ENCODE data around the gene S100A12. TPM values are rescaled to one million over a fixed set of nuclear protein-coding genes. Genes with fewer than 3 reads are reported as not detected.
"Not testable (repeated sequence)": the region's sequence is repeated elsewhere in the genome, so short reads cannot be mapped to it uniquely, and the experiment has no call there.

S100A12 gene
- polyA plus RNA-seq (ENCODE audit: low read depth in 6 of 6): 1 to 10 TPM; 1.0 to 7.8 (median 3.1) TPM

DNA sequence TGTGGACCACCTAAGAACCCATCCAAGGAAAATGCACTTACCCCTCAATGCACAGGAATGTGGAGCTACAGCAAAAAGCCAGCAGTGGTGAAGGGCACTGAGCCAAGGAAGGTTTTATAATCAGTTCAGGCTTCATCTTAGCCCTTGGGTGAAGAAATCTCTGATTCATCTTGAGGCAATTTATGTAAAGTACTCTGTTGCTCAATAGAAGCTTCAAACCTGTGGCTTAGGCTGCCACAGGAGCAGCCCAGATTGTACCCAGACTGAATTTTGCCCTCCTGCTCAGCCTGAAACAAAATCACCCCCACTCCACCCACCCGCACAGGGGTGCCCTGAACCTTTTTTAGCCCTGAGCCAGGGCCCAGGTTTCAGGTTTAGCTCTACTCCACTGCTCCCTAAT, at the start of gene S100A12:
Gene S100A12, minus strand, starts transcription at position 111 of the 400 bp plus-strand sequence. CDS start 1,029 bp downstream, outside the sequence.
- Mint-ChIP-seq H3K36me3 (no peaks in the 10 kb centered on the region), H3K9me3 (peaks cover 0 to 6% (median 0%) of the 10 kb centered on the region in 7 donors), H3K4me1 (no peaks in the 10 kb centered on the region), H3K27ac (no peak within 1 kb of the TSS), H3K27me3 (peaks cover 25 to 41% (median 34%) of the 10 kb centered on the region in 3 donors), H3K4me3 (no peak within 1 kb of the TSS)
- no peak for ATAC-seq (ENCODE audit: low read depth in 2 of 2)
- no peak for DNase-seq

DNA sequence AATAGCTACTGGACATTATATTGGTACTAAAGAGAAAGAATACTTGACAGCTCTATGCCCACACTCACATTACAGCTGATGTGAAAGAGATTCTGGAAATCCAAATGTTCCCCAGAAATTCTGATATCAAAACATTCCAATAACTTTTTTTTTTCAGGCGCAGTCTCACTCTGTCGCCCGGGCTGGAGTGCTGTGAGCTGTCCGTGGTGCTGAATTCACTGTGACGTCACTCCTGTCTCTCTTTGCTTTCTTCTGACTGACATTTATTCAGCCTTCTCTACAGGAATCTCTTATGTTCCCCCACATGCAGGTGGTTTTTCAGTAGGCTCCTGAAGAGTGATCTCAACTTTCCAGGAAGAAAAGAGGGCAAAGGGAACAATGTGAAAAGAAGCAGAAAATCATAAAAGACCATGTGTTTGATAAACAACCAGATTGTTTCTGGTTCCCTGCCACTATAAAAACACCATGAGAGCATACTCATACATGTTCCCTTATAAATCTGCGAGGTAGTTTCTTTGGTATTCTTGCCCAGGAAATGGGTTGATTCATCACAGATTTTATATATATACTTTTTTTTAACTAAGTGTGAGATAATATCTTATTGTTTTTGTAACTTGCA, 47.1 kb upstream of the S100A12 start:
- H3K4me1 Mint-ChIP-seq: no peaks in the 10 kb centered on the region
- no peak overlapping the region for H3K4me3 Mint-ChIP-seq
- peak overlapping the region in 1 of 6 donors; percentile 44 for H3K27ac Mint-ChIP-seq
- H3K9me3 Mint-ChIP-seq: peaks cover 0 to 11% (median 0%) of the 10 kb centered on the region in 7 donors
- H3K36me3 Mint-ChIP-seq: no peaks in the 10 kb centered on the region
- DNase-seq (peak; percentile 30), ATAC-seq (ENCODE audit: low read depth in 2 of 2) (no peak)
- peaks cover 42 to 76% (median 60%) of the 10 kb centered on the region in 3 donors for H3K27me3 Mint-ChIP-seq

DNA sequence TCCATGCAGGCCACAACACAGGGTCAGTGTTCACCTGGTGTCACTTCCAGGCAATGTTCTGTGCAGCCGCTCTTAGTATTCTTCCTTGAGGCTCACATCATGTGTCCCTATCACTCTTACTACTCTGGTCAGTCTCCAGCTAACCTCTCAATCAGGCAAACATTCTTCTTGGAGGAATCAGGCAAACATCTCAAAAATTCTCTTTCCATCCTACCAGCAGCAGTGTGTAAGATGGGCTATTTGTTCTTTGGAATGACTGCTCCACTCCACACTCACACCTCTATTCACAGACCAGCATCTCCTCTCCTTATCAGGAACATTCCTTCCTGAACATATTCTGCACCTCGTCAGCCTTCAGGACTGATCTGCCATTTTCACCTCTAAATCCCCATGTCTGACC, 44.9 kb upstream of the S100A12 start:
- DNase-seq (no peak), ATAC-seq (ENCODE audit: low read depth in 2 of 2) (no peak)
- Mint-ChIP-seq H3K4me1 (no peaks in the 10 kb centered on the region), H3K4me3 (no peak overlapping the region), H3K36me3 (no peaks in the 10 kb centered on the region), H3K9me3 (peaks cover 0 to 11% (median 0%) of the 10 kb centered on the region in 7 donors), H3K27me3 (peaks cover 36 to 61% (median 54%) of the 10 kb centered on the region in 3 donors), H3K27ac (peak overlapping the region in 1 of 6 donors; percentile 68)

DNA sequence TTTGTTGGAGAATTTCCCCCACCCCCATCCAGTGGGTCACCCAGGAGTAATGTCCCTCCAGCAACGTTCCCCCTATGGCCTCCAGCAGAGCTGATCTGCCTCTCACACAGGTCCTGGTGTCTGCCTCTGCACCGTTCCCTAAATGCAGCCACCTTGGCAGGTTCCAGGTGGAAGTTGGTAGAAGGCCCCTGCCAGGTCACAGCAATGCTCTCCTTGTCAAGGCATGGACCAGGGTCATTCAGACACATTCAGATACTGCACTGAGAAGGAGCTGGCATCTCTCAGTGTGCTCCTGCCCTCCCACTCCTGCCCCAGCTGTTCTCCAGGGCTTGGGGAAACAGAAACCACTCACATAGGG, 44.0 kb upstream of the S100A12 start:
- not testable (repeated sequence) for DNase-seq; ATAC-seq (ENCODE audit: low read depth in 2 of 2); H3K4me1 Mint-ChIP-seq; H3K27ac Mint-ChIP-seq; H3K36me3 Mint-ChIP-seq; H3K4me3 Mint-ChIP-seq
- H3K9me3 Mint-ChIP-seq: peaks cover 0 to 11% (median 3%) of the 10 kb centered on the region in 7 donors
- H3K27me3 Mint-ChIP-seq: peaks cover 37 to 52% (median 51%) of the 10 kb centered on the region in 3 donors

DNA sequence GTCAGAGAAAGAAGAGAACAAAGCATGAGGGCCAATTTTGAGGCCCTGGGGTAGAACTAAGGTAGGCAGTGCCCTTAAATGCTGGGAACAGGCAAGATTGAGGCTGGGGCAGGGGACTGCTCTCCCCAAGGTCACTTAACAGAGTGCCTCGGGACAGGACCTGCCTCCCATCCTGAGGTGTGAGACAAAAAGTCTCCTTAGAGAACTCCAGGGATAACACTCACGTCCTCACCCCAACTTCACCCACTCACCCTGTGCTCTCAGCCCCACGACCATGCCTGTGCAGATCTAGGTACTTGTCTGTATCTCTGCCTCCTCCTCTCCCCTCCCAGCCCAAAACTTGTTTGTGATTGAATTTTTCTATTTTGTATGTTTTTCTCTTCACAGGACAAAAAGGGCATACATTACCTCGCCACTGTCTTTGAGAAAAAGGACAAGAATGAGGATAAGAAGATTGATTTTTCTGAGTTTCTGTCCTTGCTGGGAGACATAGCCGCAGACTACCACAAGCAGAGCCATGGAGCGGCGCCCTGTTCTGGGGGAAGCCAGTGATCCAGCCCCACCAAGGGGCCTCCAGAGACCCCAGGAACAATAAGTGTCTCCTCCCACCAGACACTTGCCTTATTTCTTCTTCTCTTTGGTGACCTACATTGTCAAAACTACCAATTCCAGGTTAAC, 43.5 kb upstream of the S100A12 start:
- not testable (repeated sequence) for ATAC-seq (ENCODE audit: low read depth in 2 of 2); H3K4me3 Mint-ChIP-seq; DNase-seq; H3K36me3 Mint-ChIP-seq; H3K4me1 Mint-ChIP-seq; H3K27ac Mint-ChIP-seq
- H3K27me3 Mint-ChIP-seq: peaks cover 37 to 47% (median 47%) of the 10 kb centered on the region in 3 donors
- H3K9me3 Mint-ChIP-seq: peaks cover 0 to 11% (median 5%) of the 10 kb centered on the region in 7 donors

DNA sequence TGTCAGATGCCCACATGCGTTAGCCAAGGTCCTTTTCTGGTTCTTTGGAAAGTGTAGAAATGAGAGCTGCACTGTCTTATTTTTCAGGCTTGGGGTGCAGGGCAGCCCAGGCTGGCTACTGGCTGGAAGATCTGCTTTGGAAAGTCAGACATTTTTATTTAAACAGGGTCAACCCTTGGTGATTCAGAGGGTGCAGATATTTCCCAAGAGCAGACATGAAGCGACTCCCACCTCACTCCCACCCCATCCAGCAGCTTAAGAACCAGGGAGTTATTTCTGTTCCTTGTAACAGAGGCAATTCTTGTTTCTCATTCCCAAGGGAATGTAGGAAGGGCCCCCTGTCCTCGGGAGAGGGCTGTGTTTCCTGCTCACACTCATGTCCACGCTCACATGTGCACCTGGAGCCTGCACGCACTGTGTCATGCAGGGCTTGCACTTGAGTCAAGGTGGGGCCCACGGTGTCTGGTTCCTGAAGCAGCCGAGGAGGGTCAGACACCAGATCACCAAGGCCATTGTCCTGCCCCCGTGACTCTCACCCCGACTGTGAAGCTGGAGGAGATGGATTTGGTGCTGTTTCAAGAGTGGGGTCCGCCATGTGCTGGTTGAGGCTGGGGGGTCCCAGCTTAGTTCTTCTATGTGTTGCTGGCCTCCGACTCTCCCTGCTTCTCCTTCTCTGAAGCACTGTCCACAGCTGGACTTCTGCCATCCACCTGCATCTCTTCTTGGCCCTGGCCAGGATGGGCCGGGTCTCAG, 41.9 kb upstream of the S100A12 start:
- H3K4me1 Mint-ChIP-seq: no peaks in the 10 kb centered on the region
- peaks cover 0 to 11% (median 7%) of the 10 kb centered on the region in 7 donors for H3K9me3 Mint-ChIP-seq
- peaks cover 29 to 47% (median 38%) of the 10 kb centered on the region in 3 donors for H3K27me3 Mint-ChIP-seq
- H3K4me3 Mint-ChIP-seq: peak overlapping the region in 1 of 8 donors; percentile 24
- ATAC-seq (ENCODE audit: low read depth in 2 of 2) (no peak), DNase-seq (no peak)
- H3K36me3 Mint-ChIP-seq: no peaks in the 10 kb centered on the region
- H3K27ac Mint-ChIP-seq: peak overlapping the region in 1 of 6 donors; percentile 89

DNA sequence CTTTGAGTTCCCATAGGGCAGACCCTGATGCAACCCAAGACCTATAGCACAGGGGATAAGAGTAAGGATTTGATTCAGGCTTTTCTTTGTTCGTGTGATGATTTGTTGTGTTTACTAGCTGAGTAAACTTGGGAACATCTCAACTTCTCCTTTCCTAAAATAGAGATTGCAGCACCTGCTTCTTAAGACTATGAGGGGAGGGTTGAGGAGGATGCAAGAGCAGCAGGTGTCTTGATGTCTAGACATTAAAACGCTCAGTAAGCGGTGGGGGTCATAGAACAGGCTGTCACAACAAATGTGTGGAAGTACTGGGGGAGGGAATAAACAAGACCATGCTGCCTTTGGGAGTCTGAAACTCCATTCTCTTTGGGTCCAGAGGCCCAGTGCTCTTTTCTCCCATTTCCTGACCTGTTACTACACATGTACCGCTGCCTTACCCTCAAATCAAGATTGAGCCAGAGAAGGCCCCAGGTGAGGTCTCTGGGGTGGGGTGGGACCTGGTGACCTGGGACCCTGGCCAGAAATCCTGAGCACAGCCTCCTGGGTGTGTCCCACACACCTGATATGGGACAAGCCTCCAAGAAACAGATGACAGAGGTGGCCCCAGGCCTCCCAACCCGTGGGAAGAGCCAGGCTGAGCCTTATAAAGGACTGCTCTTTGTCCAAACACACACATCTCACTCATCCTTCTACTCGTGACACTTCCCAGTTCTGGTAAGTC, 40.6 kb upstream of the S100A12 start, which contains the start of gene S100A7A:
Gene S100A7A, plus strand, starts transcription at position 671 of the 721 bp plus-strand sequence. CDS start 1,563 bp downstream, outside the sequence.
- Mint-ChIP-seq H3K27ac (no peak within 1 kb of the TSS), H3K36me3 (no peaks in the 10 kb centered on the region), H3K27me3 (peaks cover 33 to 50% (median 35%) of the 10 kb centered on the region in 3 donors), H3K4me3 (no peak within 1 kb of the TSS), H3K9me3 (peaks cover 5 to 21% (median 8%) of the 10 kb centered on the region in 7 donors), H3K4me1 (no peaks in the 10 kb centered on the region)
- no peak for ATAC-seq (ENCODE audit: low read depth in 2 of 2)
- no peak for DNase-seq

DNA sequence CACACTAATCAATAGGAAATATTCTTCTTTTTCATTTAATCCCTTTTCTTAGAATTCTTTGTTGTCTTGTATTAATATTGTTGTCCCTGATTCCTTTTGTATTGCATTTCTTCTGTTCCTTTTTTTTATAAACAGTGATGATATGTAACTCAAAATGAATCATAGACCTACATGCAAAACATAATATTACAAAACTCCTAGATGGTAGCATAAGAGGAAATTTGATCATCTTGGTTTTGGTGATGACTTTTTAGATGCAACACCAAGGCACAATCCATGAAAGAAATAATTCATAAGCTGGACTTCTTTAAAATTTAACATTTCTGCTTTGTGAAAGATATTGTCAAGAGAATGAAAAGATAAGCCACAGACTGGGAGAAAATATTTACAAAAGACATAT, 38.5 kb upstream of the S100A12 start:
- peaks cover 0 to 25% (median 8%) of the 10 kb centered on the region in 7 donors for H3K9me3 Mint-ChIP-seq
- H3K4me1 Mint-ChIP-seq; H3K4me3 Mint-ChIP-seq; DNase-seq; H3K27ac Mint-ChIP-seq; H3K36me3 Mint-ChIP-seq; ATAC-seq (ENCODE audit: low read depth in 2 of 2): not testable (repeated sequence)
- H3K27me3 Mint-ChIP-seq: peaks cover 28 to 49% (median 34%) of the 10 kb centered on the region in 3 donors

DNA sequence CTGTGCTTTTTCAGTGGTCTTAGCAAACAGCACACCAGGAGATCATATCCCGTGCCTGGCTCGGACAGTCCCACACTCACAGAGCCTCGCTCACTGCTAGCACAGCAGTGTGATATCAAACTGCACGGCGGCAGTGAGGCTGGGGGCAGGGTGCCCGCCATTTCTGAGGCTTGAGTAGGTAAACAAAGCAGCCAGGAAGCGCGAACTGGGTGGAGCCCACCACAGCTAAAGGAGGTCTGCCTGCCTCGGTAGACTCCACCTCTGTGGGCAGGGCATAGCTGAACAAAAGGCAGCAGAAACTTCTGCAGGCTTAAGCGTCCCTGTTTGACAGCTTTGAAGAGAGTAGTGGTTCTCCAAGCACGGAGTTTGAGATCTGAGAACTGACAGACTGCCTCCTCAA, 31.9 kb upstream of the S100A12 start:
- not testable (repeated sequence) for H3K27ac Mint-ChIP-seq; DNase-seq; H3K4me1 Mint-ChIP-seq; H3K4me3 Mint-ChIP-seq; H3K36me3 Mint-ChIP-seq; ATAC-seq (ENCODE audit: low read depth in 2 of 2)
- Mint-ChIP-seq H3K27me3 (peaks cover 44 to 59% (median 54%) of the 10 kb centered on the region in 3 donors), H3K9me3 (peaks cover 0 to 14% (median 8%) of the 10 kb centered on the region in 7 donors)

DNA sequence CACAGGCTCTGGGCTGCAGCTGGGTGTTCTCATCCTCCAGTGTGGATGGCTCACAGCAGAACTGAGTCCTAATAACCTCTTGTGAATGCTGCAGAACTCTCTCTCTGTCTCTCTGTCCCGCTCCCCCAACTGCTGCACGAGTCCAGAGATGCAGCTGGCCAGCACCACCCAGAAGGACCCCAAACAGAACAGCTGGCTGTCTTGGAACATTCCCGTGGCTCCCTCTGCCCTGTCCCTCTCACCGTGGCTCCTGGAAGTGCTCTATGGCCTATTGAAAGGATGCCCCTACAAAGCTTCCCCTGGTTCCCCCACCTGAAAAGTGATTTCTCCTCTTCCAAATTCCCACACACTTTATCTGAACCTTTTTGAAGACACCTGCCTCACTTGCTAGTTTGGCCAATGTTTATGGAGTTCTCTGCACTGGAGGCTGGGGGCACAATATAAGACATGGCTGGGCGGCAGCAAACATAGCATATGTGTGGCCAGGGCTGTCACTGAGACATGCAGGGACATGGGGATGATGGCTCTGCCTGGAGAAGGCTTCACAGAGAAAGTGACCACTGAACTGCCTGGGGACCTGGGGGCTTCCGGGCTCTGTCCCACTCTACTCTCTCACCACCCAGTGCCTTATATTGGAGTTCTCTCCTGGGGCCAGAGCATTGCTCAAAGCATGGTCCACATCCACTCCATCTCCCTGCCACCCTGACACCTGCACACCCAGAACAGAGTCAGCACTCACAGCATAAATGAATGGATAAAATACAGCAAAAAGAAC, 30.6 kb upstream of the S100A12 start:
- not testable (repeated sequence) for H3K36me3 Mint-ChIP-seq; ATAC-seq (ENCODE audit: low read depth in 2 of 2); H3K4me3 Mint-ChIP-seq; DNase-seq; H3K9me3 Mint-ChIP-seq; H3K27ac Mint-ChIP-seq; H3K4me1 Mint-ChIP-seq
- peaks cover 44 to 56% (median 47%) of the 10 kb centered on the region in 3 donors for H3K27me3 Mint-ChIP-seq

DNA sequence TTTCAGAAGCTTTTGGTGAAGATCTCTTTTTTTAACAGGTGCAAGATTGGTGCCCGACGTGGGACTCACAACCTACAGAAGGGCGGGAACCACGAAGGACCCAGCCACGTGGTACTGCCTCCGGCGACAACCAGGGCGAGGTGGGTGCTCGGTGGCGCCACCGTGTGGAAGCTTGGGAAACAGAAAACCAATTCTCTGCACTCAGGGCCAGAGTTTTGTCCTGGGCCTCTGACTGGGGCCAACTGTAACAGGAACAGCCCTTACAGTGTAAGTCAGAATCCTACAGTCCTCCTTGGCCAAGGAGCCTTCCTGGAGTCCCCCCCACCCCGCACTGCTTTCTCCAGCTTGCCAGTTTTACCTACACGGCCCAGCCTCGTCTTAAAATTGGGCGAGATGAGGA, 29.3 kb upstream of the S100A12 start:
- DNase-seq: no peak
- no peaks in the 10 kb centered on the region for H3K4me1 Mint-ChIP-seq

DNA sequence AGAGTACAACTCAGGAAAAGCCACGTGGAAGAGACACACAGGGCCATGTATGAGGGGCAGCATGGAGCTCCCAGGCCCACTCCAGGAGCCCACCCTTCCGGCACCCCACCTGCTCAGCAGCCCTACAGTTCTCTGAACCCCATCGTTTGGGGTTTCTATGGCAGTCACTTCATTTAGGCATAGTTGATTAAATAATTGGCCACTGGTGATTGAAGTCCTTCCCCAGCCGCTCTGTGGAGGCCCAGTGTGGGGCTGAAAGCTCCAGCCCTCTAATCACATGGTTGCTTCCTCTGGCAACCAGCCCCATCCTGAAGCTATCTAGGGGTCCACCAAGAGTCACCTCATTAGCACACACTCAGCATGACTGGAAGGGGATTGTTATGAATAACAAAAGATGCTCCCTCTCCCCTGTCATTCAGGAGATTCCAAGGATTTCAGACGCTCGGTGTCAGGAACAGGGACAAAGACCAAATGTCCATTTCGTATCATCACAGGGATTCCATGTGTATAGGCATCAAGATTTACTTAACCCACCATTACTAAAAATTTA, 28.7 kb upstream of the S100A12 start:
- H3K9me3 Mint-ChIP-seq: peaks cover 0 to 3% (median 0%) of the 10 kb centered on the region in 7 donors
- H3K27me3 Mint-ChIP-seq: peaks cover 36 to 50% (median 45%) of the 10 kb centered on the region in 3 donors
- H3K4me1 Mint-ChIP-seq: no peaks in the 10 kb centered on the region
- no peak for ATAC-seq (ENCODE audit: low read depth in 2 of 2)
- H3K36me3 Mint-ChIP-seq: peaks cover 0 to 9% of the 10 kb centered on the region in 2 donors
- H3K4me3 Mint-ChIP-seq: no peak overlapping the region
- no peak for DNase-seq
- no peak overlapping the region for H3K27ac Mint-ChIP-seq

More for the DNA sequence above, 29.3 kb upstream of the S100A12 start:
- H3K27ac Mint-ChIP-seq: no peak overlapping the region
- peaks cover 0 to 3% (median 0%) of the 10 kb centered on the region in 7 donors for H3K9me3 Mint-ChIP-seq
- peaks cover 0 to 9% of the 10 kb centered on the region in 2 donors for H3K36me3 Mint-ChIP-seq
- H3K4me3 Mint-ChIP-seq: peak overlapping the region in 1 of 8 donors; percentile 26
- peak in 1 of 2 donors; percentile 45 for ATAC-seq (ENCODE audit: low read depth in 2 of 2)
- peaks cover 41 to 50% (median 45%) of the 10 kb centered on the region in 3 donors for H3K27me3 Mint-ChIP-seq

All from naive B cell (primary cell).